GM19395 (cell line): ENCODE data around the gene TMOD4.

Source experiments
- ATAC-seq: cut with Tn5 transposase; IDR thresholded peaks from one replicate; pipeline ENCODE4 v1.9.1; 2021; ENCODE audit warnings: mild to moderate bottlenecking, moderate library complexity; ENCODE audit not compliant: unreplicated experiment

TMOD4 gene

GRCh38 chr1:151143986-151144385 is 31.8 kb downstream of the TMOD4 start:
- no peak for ATAC-seq

GRCh38 chr1:151143057-151143435 is 32.7 kb downstream of the TMOD4 start:
- no peak for ATAC-seq

GRCh38 chr1:151142411-151143056 is 33.2 kb downstream of the TMOD4 start:
- ATAC-seq, result no peak

GRCh38 chr1:151137789-151138188 is 38.0 kb downstream of the TMOD4 start:
- ATAC-seq, result no peak

GRCh38 chr1:151135433-151136385 is 40.1 kb downstream of the TMOD4 start:
- ATAC-seq, result no peak

- ATAC-seq, result no peak
Measured at GRCh38 chr1:151134991-151135390, 40.8 kb downstream of the TMOD4 start.

GRCh38 chr1:151134396-151134795 is 41.4 kb downstream of the TMOD4 start:
- ATAC-seq, result no peak

- ATAC-seq, result no peak
Measured at GRCh38 chr1:151133018-151133806, 42.6 kb downstream of the TMOD4 start.

GRCh38 chr1:151132335-151133017 is 43.3 kb downstream of the TMOD4 start:
- ATAC-seq, result no peak

- no peak for ATAC-seq
Measured at GRCh38 chr1:151131701-151132334, 44.0 kb downstream of the TMOD4 start.

- peak; percentile 79 for ATAC-seq
Measured at GRCh38 chr1:151130987-151131586, 44.7 kb downstream of the TMOD4 start.

- no peak for ATAC-seq
Measured at GRCh38 chr1:151128800-151129199, 47.0 kb downstream of the TMOD4 start.

GRCh38 chr1:151124763-151125403 is 50.9 kb downstream of the TMOD4 start:
- ATAC-seq, result no peak
